ENCODE measurements around the gene CYB561D2.

Gene CYB561D2

DNA sequence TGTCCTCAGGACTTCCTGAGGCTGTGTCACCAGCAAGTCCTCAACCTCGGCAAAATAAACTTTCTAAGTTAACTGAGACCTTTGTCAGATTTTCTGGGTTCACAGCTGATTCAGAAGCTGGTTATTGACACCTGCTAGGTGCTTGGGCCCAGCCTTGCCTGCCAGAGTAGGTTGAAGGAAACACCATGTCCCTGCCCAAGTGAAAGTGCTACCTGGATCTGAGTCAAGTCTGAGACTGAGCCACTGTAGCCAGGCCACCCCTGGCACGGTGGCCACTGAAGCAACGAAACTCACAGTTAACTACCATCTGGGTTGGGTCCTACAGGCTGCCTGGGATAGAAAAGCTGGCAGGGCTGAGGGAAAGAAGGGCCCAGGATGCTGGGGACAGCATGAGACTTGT is 36.3 kb upstream of the CYB561D2 start:
- TF ChIP-seq, protein P1, sequence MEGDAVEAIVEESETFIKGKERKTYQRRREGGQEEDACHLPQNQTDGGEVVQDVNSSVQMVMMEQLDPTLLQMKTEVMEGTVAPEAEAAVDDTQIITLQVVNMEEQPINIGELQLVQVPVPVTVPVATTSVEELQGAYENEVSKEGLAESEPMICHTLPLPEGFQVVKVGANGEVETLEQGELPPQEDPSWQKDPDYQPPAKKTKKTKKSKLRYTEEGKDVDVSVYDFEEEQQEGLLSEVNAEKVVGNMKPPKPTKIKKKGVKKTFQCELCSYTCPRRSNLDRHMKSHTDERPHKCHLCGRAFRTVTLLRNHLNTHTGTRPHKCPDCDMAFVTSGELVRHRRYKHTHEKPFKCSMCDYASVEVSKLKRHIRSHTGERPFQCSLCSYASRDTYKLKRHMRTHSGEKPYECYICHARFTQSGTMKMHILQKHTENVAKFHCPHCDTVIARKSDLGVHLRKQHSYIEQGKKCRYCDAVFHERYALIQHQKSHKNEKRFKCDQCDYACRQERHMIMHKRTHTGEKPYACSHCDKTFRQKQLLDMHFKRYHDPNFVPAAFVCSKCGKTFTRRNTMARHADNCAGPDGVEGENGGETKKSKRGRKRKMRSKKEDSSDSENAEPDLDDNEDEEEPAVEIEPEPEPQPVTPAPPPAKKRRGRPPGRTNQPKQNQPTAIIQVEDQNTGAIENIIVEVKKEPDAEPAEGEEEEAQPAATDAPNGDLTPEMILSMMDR (IDR thresholded peaks at IDR 0.05; ENCODE audit: low read depth, low read length, missing control alignments) = no peak
- DNase-seq = no peak
- peaks cover 4% of the 10 kb centered on the region for H3K36me3 ChIP-seq (replicated peaks)
- H3K4me3 ChIP-seq (ENCODE audit: low read depth, low read length) = no peak overlapping the region
- H3K27me3 ChIP-seq (replicated peaks) = no peaks in the 10 kb centered on the region
- in situ Hi-C loops (cut with HindIII; ENCODE audit: low pct_ligation_motif_present, low sequenced_read_pairs) = no loop called here
- no peak overlapping the region for H3K27ac ChIP-seq

- TF ChIP-seq, protein P1 (IDR thresholded peaks at IDR 0.05; ENCODE audit: low read depth, low read length, missing control alignments) = no peak
- H3K4me3 ChIP-seq (ENCODE audit: low read depth, low read length) = no peak overlapping the region
- DNase-seq = no peak
- H3K27ac ChIP-seq = no peak overlapping the region
- peaks cover 9% of the 10 kb centered on the region for H3K36me3 ChIP-seq (replicated peaks)
- no peaks in the 10 kb centered on the region for H3K27me3 ChIP-seq (replicated peaks)
- in situ Hi-C loops (cut with HindIII; ENCODE audit: low pct_ligation_motif_present, low sequenced_read_pairs) = no loop called here
Observed at GRCh38 chr3:50314816-50315215, 35.8 kb upstream of the CYB561D2 start.

DNA sequence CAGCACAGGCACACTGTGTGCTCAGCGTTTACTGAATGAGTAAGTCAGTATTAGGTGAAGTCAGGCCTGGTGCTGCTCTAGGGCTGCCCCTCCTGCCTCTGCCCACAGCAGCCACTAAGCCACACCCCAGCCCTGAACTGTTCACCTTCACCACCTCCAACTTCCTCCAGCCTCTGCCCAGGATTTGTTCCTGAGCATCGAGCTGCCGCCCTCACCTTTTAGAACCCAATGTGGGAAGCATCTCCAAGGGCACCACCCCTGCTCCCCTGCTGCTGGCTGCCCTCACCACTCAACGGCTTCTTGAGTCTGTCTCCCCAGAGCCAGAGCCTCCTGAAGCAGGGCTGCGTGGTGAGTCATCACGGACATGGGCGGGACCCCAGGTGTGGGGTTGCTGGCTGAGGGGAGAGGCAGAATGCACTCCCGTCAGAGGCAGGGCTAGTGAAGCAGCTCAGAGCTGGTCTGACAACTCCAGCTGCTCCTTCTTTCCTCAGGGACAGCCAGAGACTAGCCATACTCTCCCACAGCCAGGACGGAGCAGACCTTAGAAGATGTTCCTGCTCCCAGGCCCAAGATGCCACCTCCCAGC is 33.9 kb upstream of the CYB561D2 start:
- peaks cover 9% of the 10 kb centered on the region for H3K36me3 ChIP-seq (replicated peaks)
- in situ Hi-C loops (cut with HindIII; ENCODE audit: low pct_ligation_motif_present, low sequenced_read_pairs) = no loop called here
- H3K27ac ChIP-seq = no peak overlapping the region
- no peaks in the 10 kb centered on the region for H3K27me3 ChIP-seq (replicated peaks)
- TF ChIP-seq, protein P1 (IDR thresholded peaks at IDR 0.05; ENCODE audit: low read depth, low read length, missing control alignments) = no peak
- H3K4me3 ChIP-seq (ENCODE audit: low read depth, low read length) = no peak overlapping the region
- no peak for DNase-seq

- Histone ChIP-seq H3K27ac (no peak overlapping the region), H3K36me3 (replicated peaks) (peaks cover 9% of the 10 kb centered on the region), H3K4me3 (ENCODE audit: low read depth, low read length) (no peak overlapping the region), H3K27me3 (replicated peaks) (no peaks in the 10 kb centered on the region)
- TF ChIP-seq, protein P1 (IDR thresholded peaks at IDR 0.05; ENCODE audit: low read depth, low read length, missing control alignments) = no peak
- in situ Hi-C loops (cut with HindIII; ENCODE audit: low pct_ligation_motif_present, low sequenced_read_pairs) = no loop called here
- DNase-seq = no peak
Observed at GRCh38 chr3:50317300-50317699, 33.4 kb upstream of the CYB561D2 start.

GRCh38 chr3:50318163-50318562 is 32.5 kb upstream of the CYB561D2 start:
- DNase-seq = no peak
- H3K27ac ChIP-seq = no peak overlapping the region
- in situ Hi-C loops (cut with HindIII; ENCODE audit: low pct_ligation_motif_present, low sequenced_read_pairs) = no loop called here
- peaks cover 9% of the 10 kb centered on the region for H3K36me3 ChIP-seq (replicated peaks)
- no peaks in the 10 kb centered on the region for H3K27me3 ChIP-seq (replicated peaks)
- no peak overlapping the region for H3K4me3 ChIP-seq (ENCODE audit: low read depth, low read length)
- TF ChIP-seq, protein P1 (IDR thresholded peaks at IDR 0.05; ENCODE audit: low read depth, low read length, missing control alignments) = no peak

- TF ChIP-seq, protein P1 (IDR thresholded peaks at IDR 0.05; ENCODE audit: low read depth, low read length, missing control alignments) = no peak
- H3K36me3 ChIP-seq (replicated peaks) = peaks cover 9% of the 10 kb centered on the region
- no peak for DNase-seq
- H3K27ac ChIP-seq = no peak overlapping the region
- no peaks in the 10 kb centered on the region for H3K27me3 ChIP-seq (replicated peaks)
- H3K4me3 ChIP-seq (ENCODE audit: low read depth, low read length) = no peak overlapping the region
- in situ Hi-C loops (cut with HindIII; ENCODE audit: low pct_ligation_motif_present, low sequenced_read_pairs) = no loop called here
Observed at GRCh38 chr3:50318615-50319014, 32.0 kb upstream of the CYB561D2 start.

Measured in brain microvascular endothelial cell (primary cell).